Embryonic facial prominence (tissue), 1 donor: ENCODE results near the gene GGNBP2.

Experiments
- DNase-seq: peaks from one replicate; pipeline ENCODE4 v3.0.0-alpha.2; 2016; ENCODE audit errors: extremely low spot score

Gene GGNBP2

DNA sequence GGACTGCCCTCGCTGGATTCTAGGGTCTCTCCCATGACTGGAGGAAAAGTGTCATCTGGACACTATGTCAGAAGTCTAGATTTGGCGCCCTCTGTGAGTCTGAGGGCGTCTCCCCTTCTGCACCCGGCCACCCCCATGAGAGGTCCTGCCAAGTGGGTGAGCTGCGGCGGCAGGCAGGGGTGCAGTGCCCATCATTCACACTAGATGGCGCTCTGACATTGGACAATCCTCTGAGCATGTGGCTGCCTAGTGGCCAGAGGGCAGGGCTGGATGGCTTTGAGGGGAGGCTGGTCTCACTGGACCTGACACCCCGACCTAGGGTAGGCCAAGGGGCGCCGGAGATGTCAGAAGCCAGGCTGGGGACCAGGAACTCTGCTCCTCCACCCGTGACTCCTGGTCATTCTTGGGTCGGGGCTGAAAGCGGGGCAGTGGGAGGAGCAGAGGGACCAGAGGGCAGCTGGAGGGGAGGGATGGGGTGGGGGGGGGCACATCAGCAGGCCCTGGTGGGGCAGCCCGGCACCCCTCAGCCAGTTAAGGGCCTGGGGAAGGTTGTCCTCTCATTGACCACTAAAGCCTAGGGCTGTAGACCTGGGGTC, 84.6 kb downstream of the GGNBP2 start:
- no peak for DNase-seq

DNA sequence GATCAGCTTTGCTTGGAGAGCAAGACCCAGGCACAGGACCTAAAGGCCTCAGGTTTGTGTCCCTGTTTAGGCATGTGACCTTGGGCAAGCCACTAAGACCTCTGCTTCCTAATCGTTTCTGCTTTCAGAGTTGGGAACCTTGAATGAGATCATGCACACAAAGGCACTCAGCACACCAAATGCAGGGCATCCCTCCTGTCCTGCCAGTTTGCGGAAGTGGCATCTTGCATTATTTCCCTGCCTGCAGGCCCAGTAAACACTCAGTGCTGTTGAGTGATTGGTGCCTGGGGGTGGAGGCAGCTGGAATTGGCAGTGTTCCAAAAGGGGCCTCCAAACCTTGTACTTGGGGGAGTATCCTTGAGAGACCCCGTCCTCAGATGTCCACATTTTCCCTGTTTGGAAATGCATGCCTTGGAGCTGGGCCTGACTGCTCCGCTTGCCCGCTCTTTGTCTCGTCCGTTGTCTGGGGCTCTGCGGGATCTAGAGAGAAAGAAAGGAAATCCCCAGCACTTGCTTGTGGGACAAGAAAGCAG, 85.3 kb downstream of the GGNBP2 start:
- no peak for DNase-seq

DNA sequence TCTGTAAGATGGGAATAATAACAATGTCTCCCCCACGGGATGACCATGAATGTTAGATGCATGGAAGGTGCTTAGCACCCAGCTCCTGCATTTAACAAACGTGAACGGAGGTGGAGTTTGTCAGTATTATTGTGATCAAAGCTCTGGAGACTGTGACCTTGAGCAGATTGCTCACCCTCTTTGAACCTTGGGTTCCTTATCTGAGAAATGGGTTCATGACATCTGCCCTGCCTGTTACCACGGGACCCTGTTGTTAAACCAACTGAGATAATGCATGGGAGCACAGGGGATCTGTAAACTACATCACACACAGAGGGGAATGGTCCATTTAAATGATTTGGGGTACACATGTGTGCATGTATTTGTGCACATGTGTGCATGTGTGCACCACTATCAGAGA, 86.3 kb downstream of the GGNBP2 start:
- no peak for DNase-seq

DNA sequence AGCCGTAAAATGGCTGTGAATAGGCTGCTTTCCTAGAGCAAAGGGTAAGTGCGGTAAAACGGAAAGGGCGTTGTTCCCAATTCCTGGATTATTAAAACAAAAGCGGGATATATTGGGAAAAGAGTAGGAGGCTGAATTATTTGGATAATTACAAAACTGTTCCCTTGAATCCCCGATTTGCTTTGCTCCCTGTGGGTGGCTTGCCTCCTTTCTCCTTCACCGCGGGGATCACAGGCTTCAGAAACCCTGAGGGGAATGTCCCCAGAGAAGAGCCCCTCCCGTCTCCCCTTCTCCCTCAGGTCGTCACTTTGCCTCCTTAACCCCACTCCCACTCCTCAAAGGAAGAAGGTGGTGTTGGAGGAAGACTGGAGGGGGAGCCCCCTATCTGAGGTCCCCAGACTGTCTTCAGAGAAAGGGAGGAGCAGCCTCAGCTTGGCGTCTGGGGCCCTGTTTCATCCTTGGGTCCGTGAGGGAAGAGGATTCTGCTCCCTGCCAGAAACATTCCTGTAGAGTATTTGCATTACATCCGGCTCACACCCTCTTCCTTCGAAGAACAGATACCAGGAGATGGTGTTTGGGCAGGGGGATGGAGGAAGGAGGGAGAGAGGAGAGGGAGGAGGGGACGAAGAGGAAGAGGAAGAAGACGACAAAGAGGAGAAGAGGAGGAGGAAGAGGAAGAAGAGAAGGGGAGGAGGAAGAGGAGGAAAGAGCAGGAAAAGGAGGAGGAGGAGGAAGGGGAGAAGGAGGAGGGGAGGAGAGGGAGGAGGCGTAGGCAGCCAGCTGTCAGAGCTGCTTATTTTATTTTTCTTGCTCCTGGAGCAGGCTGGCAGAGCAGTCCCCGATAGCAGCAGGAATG, 88.4 kb downstream of the GGNBP2 start:
- no peak for DNase-seq
